ENCODE measurements around the gene LDHD.

DNA sequence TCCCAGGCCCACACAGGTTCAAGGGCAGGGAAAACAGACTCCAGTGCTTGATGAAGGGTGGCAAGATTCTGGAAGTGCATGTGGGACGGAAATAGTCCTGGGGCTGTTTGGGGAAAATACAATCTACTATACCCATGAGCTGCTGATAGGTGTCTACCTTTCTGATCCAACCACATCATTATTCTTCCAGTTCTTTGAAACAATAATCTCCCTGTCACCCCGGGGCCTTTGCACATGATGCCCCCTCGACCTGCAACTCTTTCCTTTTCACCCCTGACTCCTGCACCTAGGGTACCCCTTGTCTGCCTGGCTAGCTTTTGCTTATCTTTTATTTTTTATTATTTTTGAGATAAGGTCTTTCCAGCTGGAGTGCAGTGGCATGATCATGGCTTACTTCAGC, 45.0 kb downstream of the LDHD start:
- TF ChIP-seq, protein P1, sequence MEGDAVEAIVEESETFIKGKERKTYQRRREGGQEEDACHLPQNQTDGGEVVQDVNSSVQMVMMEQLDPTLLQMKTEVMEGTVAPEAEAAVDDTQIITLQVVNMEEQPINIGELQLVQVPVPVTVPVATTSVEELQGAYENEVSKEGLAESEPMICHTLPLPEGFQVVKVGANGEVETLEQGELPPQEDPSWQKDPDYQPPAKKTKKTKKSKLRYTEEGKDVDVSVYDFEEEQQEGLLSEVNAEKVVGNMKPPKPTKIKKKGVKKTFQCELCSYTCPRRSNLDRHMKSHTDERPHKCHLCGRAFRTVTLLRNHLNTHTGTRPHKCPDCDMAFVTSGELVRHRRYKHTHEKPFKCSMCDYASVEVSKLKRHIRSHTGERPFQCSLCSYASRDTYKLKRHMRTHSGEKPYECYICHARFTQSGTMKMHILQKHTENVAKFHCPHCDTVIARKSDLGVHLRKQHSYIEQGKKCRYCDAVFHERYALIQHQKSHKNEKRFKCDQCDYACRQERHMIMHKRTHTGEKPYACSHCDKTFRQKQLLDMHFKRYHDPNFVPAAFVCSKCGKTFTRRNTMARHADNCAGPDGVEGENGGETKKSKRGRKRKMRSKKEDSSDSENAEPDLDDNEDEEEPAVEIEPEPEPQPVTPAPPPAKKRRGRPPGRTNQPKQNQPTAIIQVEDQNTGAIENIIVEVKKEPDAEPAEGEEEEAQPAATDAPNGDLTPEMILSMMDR (IDR thresholded peaks at IDR 0.05) = no peak
- no peak for TF ChIP-seq POLR2A (IDR thresholded peaks at IDR 0.05)

Measured in Peyer's patch (tissue), 4 donors.